ENCODE results near the gene CYP2A6.
"Not testable (repeated sequence)": the region's sequence is repeated elsewhere in the genome, so short reads cannot be mapped to it uniquely, and the experiment has no call there.

Gene CYP2A6

DNA sequence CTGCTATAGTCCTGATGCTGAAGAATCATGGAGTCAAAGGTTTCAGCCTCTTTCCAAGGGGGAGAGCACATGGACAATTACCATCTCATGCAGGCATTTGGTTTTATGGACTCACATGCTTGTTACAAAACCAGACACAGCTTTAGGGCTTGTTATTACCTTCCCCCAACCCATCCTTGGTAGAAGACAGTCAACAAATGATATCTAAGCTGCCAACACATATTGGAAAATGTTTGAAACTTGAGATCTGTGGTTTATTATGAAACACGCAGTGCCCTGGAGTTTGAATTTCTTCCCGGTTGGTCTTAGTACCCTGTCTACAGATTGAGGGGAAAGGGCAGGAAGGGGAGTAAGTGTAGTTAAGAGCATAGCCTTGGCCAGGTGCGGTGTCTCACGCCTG lies 12.5 kb upstream of the CYP2A6 start:
- no peak overlapping the region for H3K4me3 ChIP-seq (ENCODE audit: low read length)
- no peak for TF ChIP-seq ZNF274 (IDR thresholded peaks at IDR 0.05; ENCODE audit: low read depth, low read length)

DNA sequence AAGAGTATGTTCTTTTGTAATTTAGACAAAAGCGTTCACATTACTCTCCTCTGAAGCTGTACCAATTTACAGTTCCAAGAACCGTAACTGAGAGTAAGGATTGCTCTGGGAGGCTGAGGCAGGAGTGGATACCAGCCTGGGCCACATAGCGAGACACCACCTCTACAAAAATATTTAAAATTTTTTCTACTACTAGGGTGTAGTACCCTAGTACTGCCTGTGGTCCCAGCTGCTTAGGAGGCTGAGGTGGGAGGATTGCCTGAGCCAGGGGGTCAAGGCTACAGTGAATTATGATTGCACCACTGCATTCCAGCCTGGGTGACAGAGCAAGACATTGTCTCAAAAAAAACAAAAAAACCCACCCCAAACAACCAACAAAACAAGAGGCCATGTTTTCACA lies 12.1 kb upstream of the CYP2A6 start:
- TF ChIP-seq ZNF274 (IDR thresholded peaks at IDR 0.05; ENCODE audit: low read depth, low read length) = no peak

GRCh38 chr19:40858109-40858508 lies 7.9 kb upstream of the CYP2A6 start:
- no peak for TF ChIP-seq ZNF274 (IDR thresholded peaks at IDR 0.05; ENCODE audit: low read depth, low read length)
- no peak overlapping the region for H3K4me3 ChIP-seq (ENCODE audit: low read length)

More for the DNA sequence above, 12.1 kb upstream of the CYP2A6 start:
- no peak overlapping the region for H3K4me3 ChIP-seq (ENCODE audit: low read length)

DNA sequence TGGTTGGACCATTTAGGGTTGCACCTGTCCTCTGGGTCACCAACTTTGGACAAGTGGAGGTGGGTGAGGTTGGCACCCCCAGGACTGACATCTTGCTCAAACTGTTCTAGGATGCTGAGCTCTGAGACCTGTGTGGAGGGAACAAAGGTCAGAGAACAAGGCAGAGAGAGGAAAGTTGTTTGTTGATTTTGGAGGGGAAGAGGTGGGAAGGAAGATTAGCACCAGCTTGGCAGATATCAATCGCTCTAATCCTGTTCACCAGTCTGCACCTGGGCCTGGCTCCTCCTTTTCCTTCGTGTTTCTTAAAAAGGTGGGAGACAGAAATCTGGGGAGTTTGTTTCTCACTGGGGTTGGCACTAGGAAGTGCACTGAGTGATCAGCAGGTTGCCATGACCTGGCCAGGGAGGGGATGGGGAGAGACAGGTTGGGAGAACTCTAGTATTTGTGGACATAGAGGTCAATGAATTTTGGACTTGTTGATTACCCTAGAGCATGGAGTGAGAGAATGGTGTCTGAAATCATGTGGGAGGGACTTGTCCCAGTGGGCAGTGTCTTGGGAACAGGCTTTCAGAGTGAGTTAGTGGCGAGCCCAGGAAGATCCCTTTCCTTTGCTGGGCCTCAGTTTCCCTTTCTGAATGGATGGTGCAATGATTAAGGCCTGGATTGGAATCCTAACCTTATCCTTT lies 2.4 kb upstream of the CYP2A6 start:
- H3K4me3 ChIP-seq (ENCODE audit: low read length) = not testable (repeated sequence)

DNA sequence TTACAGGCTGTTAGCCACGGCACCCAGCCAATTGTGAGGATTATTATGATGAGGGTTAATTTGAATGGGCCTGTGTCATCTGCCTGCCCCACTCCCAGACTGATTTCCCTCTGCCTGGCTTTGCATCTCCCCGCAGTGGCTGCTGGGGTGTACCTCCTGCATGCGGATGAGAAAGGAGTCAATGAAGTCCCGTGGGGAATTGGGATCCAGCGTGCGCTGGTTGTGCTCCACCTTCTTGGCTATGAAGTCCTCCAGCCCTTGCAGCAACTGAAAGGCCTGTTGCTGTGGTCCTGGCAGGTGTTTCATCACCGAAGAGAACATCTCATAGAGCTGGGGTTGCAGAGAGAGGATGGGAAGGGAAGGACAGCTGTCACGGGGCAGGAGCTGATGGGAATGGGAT lies 3.5 kb downstream of the CYP2A6 start:
- H3K4me3 ChIP-seq (ENCODE audit: low read length) = not testable (repeated sequence)

DNA sequence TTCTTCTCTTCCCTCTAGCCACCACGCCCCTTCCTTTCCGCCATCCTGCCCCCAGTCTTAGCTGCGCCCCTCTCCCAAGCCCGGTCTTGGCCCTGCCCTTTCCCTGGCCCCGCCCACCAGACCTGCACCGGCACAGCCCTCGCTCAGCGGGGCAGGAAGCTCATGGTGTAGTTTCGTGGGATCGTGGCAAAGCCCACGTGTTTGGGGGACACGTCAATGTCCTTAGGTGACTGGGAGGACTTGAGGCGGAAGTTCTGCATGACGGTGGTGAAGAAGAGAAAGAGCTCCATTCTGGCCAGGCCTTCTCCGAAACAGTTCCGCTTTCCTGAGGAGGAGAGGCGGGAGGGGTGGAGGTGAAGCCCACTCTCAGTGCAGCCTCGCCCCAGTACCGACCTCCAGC lies 6.6 kb downstream of the CYP2A6 start:
- not testable (repeated sequence) for H3K4me3 ChIP-seq (ENCODE audit: low read length)

DNA sequence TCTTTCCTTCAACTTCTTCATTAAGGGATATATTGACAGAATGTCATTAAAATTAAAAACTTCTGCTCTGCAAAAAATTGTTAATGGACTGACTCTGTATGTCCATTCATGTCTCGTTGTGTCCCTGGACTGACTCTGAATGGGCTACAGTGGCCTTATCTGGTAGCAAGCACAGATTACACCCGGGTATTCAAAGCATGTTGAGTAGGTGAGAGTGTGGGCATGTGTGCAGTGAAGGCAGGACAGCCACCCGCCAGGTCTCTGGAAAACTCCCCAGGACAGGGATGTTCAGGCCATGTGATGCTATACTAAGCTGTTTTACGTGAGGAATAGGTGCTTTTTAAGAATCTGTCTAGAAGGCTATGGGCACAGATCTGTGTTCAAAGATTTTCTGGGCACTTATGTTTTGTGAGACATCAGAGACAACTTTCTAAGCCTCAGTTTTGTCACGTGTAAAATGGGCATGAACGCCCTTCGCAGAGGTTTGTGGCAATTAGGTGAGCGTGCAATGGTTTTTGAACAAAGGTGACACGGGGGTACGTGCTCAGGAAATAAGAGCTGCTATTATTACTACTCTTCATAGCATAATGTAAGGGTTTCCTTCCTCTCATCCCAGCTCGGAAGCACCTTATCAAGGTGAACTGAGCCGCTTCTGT lies 7.1 kb downstream of the CYP2A6 start:
- not testable (repeated sequence) for H3K4me3 ChIP-seq (ENCODE audit: low read length)

- H3K4me3 ChIP-seq (ENCODE audit: low read length) = not testable (repeated sequence)
Observed at GRCh38 chr19:40842012-40842411, 8.2 kb downstream of the CYP2A6 start.

- H3K4me3 ChIP-seq (ENCODE audit: low read length) = not testable (repeated sequence)
Observed at GRCh38 chr19:40838477-40838876, 11.8 kb downstream of the CYP2A6 start.

- TF ChIP-seq ZNF274 (IDR thresholded peaks at IDR 0.05; ENCODE audit: low read depth, low read length) = no peak
- no peak overlapping the region for H3K4me3 ChIP-seq (ENCODE audit: low read length)
Observed at GRCh38 chr19:40836754-40837429, 13.4 kb downstream of the CYP2A6 start.

DNA sequence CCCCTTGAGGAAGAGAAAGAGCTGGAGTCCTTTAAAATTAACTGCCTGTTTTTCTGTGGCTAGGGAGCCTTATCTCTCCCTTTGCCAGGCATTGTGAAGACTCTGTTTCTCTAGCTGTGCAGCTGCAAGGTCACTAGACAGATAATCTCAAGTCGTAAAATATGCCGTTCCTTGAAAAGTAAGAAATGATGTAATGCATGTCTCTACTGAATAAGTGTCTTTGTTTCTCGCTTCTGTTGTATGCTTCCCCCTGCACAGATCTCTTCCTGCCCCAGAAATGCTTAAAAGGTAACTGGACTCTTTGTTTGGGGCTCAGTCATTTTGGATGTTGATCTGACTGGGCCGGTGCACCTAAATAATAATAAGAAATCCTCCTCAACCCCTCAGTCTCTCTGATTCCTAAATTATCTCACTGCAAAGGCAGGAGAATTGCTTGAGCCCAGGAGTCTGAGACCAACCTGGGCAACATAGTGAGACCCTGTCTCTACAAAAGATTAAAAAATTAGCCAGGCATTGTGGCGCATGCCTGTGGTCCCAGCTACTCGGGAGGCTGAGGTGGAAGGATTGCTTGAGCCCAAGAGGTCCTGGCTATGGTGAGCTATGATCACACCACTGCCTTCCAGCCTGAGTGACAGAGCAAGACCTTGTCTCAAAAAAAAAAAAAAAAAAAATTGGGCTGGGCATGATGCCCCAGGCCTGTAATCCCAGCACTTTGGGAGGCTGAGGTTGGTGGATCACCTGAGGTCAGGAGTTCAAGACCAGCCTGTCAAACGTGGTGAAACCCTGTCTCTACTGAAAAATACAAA lies 16.3 kb downstream of the CYP2A6 start:
- H3K4me3 ChIP-seq (ENCODE audit: low read length) = not testable (repeated sequence)

GRCh38 chr19:40832431-40832790 lies 17.8 kb downstream of the CYP2A6 start:
- not testable (repeated sequence) for H3K4me3 ChIP-seq (ENCODE audit: low read length)

GRCh38 chr19:40831502-40832430 lies 18.5 kb downstream of the CYP2A6 start:
- no peak for TF ChIP-seq ZNF274 (IDR thresholded peaks at IDR 0.05; ENCODE audit: low read depth, low read length)
- H3K4me3 ChIP-seq (ENCODE audit: low read length) = no peak overlapping the region

DNA sequence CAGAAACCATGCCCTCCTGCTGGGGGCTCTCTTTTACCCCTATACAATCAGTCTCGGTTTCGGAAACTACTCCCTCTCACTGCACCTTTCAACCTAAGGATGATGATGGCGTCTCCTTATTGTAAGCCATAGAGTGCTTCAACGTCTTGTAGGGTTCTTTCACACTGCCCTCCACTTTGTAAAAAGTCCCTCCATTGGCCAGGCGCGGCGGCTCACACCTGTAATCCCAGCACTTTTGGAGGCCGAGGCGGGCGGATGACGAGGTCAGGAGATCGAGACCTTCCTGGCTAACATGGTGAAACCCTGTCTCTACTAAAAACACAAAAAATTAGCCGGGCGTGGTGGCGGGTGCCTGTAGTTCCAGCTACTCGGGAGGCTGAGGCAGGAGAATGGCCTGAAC lies 19.5 kb downstream of the CYP2A6 start:
- not testable (repeated sequence) for H3K4me3 ChIP-seq (ENCODE audit: low read length)
